A549 (cell line): ENCODE measurements around the gene USH1G. TPM values are rescaled to one million over a fixed set of nuclear protein-coding genes. Genes with fewer than 3 reads are reported as not detected.
A peak's percentile ranks its signal among the peaks of the same experiment; 100 is the strongest.

Source experiments
- ATAC-seq, 2 experiments: fragments of 200-7000 bp in 1 of 2; fragments of >200 bp in 1 of 2; cut with Nextera tagmentation in 1 of 2; cut with Tn5 transposase in 1 of 2; 3 replicates each; pipeline versions ENCODE4 v1.8.0 to v1.9.1; 2018 to 2020; ENCODE audit warnings: mild to moderate bottlenecking in 1 of 2, moderate library complexity in 1 of 2
- CTCF ChIA-PET: fragments of 300-600 bp; sonication (Branson Sonifier 250); formaldehyde crosslinking; extraction: SDS; loops from one replicate; lab custom pipeline; 2021; ENCODE audit warnings: antibody characterized with exemption, inconsistent platforms; lab: Yijun Ruan, JAX
- POLR2A ChIA-PET: fragments of 350-600 bp; formaldehyde crosslinking; extraction: SDS; loops from one replicate; lab custom pipeline; 2021; ENCODE audit warnings: antibody characterized with exemption, inconsistent platforms; lab: Yijun Ruan, JAX
- DNase-seq, 2 experiments: peaks; one replicate each; pipeline versions ENCODE4 v3.0.0 to v3.0.0-alpha.2; 2011 to 2016; ENCODE audit warnings: low read depth in 1 of 2, low spot score in 1 of 2
- FAIRE-seq: peaks from 2 replicates; lab custom pipeline; 2011; peaks lifted over from hg19 to GRCh38; lab: Jason Lieb, UNC
- H3K27ac ChIP-seq, 2 experiments: fragments of >200 bp; sonication (Bioruptor Twin); formaldehyde crosslinking; 3 replicates each; pipeline ENCODE4 v1.5.1; 2016 to 2017
- H3K4me1 ChIP-seq: fragments of >200 bp; sonication (Bioruptor Twin); formaldehyde crosslinking; 3 replicates; pipeline ENCODE4 v1.6.1; 2016
- H3K4me2 ChIP-seq: fragments of >200 bp; sonication (Bioruptor Twin); formaldehyde crosslinking; 3 replicates; pipeline ENCODE4 v1.6.1; 2016
- H3K4me3 ChIP-seq: fragments of >200 bp; sonication (Bioruptor Twin); formaldehyde crosslinking; 3 replicates; pipeline ENCODE4 v1.5.1; 2016
- H3K9me3 ChIP-seq: fragments of >200 bp; sonication (Bioruptor Twin); formaldehyde crosslinking; 3 replicates; pipeline ENCODE4 v1.6.1; 2016
- BHLHE40 ChIP-seq: IDR thresholded peaks from 2 replicates; pipeline ENCODE4 v1.6.1; 2012; ENCODE audit warnings: low read depth, low read length, inconsistent platforms
- CBX2 ChIP-seq: fragments of 200-600 bp; sonication (generic); IDR thresholded peaks from 2 replicates; pipeline ENCODE4 v1.6.1; 2016; ENCODE audit warnings: low read depth, mild to moderate bottlenecking, borderline replicate concordance
- CBX8 ChIP-seq: fragments of 200-600 bp; sonication (generic); IDR thresholded peaks from 2 replicates; pipeline ENCODE4 v1.6.1; 2016
- CEBPB ChIP-seq, 2 experiments: fragments of >200 bp in 1 of 2; sonication (Bioruptor Twin) in 1 of 2; formaldehyde crosslinking in 1 of 2; IDR thresholded peaks; 2 replicates each; pipeline ENCODE4 v1.6.1; 2012 to 2016
- CTCF ChIP-seq: fragments of >200 bp; sonication (Bioruptor Twin); formaldehyde crosslinking; IDR thresholded peaks from 3 replicates; pipeline ENCODE4 v1.5.1; 2016
- EHF ChIP-seq: fragments of 250-450 bp; sonication (Bioruptor Pico); IDR thresholded peaks from 2 replicates; pipeline ENCODE4 v1.5.0; 2020; ENCODE audit warnings: mild to moderate bottlenecking
- EP300 ChIP-seq, 2 experiments: fragments of >200 bp; sonication (Bioruptor Twin); formaldehyde crosslinking; IDR thresholded peaks; 2 replicates in 1 of 2; 3 replicates in 1 of 2; pipeline ENCODE4 v1.6.1; 2016 to 2017
- ESRRA ChIP-seq: fragments of 150-350 bp; IDR thresholded peaks from 2 replicates; pipeline ENCODE4 v1.6.1; 2014; ENCODE audit warnings: mild to moderate bottlenecking, low read length, borderline replicate concordance
- FOSB ChIP-seq: fragments of 250-450 bp; sonication (Bioruptor Pico); IDR thresholded peaks from 2 replicates; pipeline ENCODE4 v1.5.0; 2020; ENCODE audit warnings: mild to moderate bottlenecking, moderate library complexity
- FOSL2 ChIP-seq, 2 experiments: fragments of 450-650 bp in 1 of 2; fragments of >200 bp in 1 of 2; sonication (Bioruptor Twin) in 1 of 2; formaldehyde crosslinking; IDR thresholded peaks; 2 replicates each; pipeline versions ENCODE4 v1.5.0 to v1.6.1; 2016 to 2020; ENCODE audit warnings: mild to moderate bottlenecking in 1 of 2, moderate library complexity in 1 of 2
- FOXS1 ChIP-seq: fragments of 250-450 bp; sonication (Bioruptor Pico); IDR thresholded peaks from 2 replicates; pipeline ENCODE4 v1.5.0; 2020; ENCODE audit warnings: mild to moderate bottlenecking, moderate library complexity
- GATA3 ChIP-seq: IDR thresholded peaks from 2 replicates; pipeline ENCODE4 v1.6.1; 2012; ENCODE audit warnings: borderline replicate concordance
- JUNB ChIP-seq: fragments of >200 bp; sonication (Bioruptor Twin); formaldehyde crosslinking; IDR thresholded peaks from 2 replicates; pipeline ENCODE4 v1.6.1; 2016
- KDM1A ChIP-seq: fragments of 200-600 bp; sonication (generic); IDR thresholded peaks from 2 replicates; pipeline ENCODE4 v1.6.1; 2016; ENCODE audit warnings: low read depth, mild to moderate bottlenecking
- MAFK ChIP-seq: fragments of 450-650 bp; IDR thresholded peaks from 2 replicates; pipeline ENCODE4 v1.6.1; 2014; ENCODE audit not compliant: partially characterized antibody
- MAX ChIP-seq: IDR thresholded peaks from 2 replicates; pipeline ENCODE4 v1.6.1; 2012
- MYC ChIP-seq: IDR thresholded peaks from 2 replicates; pipeline ENCODE4 v1.6.1; 2012; ENCODE audit warnings: mild to moderate bottlenecking, inconsistent platforms, low read length, improper control_type of control experiment, borderline replicate concordance
- PHF8 ChIP-seq: fragments of 200-600 bp; sonication (generic); IDR thresholded peaks from 2 replicates; pipeline ENCODE4 v1.6.1; 2016; ENCODE audit warnings: low read depth, mild to moderate bottlenecking, antibody characterized with exemption, moderate library complexity, borderline replicate concordance
- REST ChIP-seq: fragments of 200-600 bp; sonication (generic); IDR thresholded peaks from 2 replicates; pipeline ENCODE4 v1.6.1; 2016; ENCODE audit warnings: antibody characterized with exemption, mild to moderate bottlenecking, moderate library complexity
- SMC3 ChIP-seq: fragments of >200 bp; sonication (Bioruptor Twin); formaldehyde crosslinking; IDR thresholded peaks from 3 replicates; pipeline ENCODE4 v1.6.1; 2018; ENCODE audit warnings: inconsistent platforms
- TFCP2L1 ChIP-seq: fragments of 250-450 bp; sonication (Bioruptor Pico); IDR thresholded peaks from 2 replicates; pipeline ENCODE4 v1.5.0; 2021; ENCODE audit warnings: mild to moderate bottlenecking
- TP53 ChIP-seq: fragments of 250-450 bp; sonication (Bioruptor Pico); IDR thresholded peaks from 2 replicates; pipeline ENCODE4 v1.5.0; 2021; ENCODE audit warnings: mild to moderate bottlenecking, moderate library complexity
- ZSCAN20 ChIP-seq: fragments of 250-450 bp; sonication (Bioruptor Pico); IDR thresholded peaks from 2 replicates; pipeline ENCODE4 v1.8.0; 2022; ENCODE audit warnings: mild to moderate bottlenecking, moderate library complexity
- WGBS: methylation state at CpG from one replicate; pipeline ENCODE4 v1.1.6; 2017; ENCODE audit errors: missing lambda C conversion rate; 5-methylcytosine and 5-hydroxymethylcytosine counted together
- polyA plus RNA-seq, 4 experiments: library from polyadenylated mRNA; depleted of rRNA in 3 of 4; stranded (reverse); fragments of >200 nt; fragmentation: RNase III in 1 of 4; extraction: RNeasy Plus Mini Kit Qiagen cat#74134 plus additional on column Dnase treatment in 1 of 4; gene quantifications; 2 replicates in 3 of 4; 3 replicates in 1 of 4; pipeline ENCODE4 v1.2.3, GENCODE V29; 2011 to 2017

The USH1G gene
- polyA plus RNA-seq, 2 of the 4 experiments (the other 2 are of a cell fraction), result 0.09 to 0.12 TPM

- H3K4me3 ChIP-seq, result no peak overlapping the region
- TF ChIP-seq FOSL2 (IDR thresholded peaks at IDR 0.05) (no peak), FOSL2 (CRISPR knock-in tag; IDR thresholded peaks at IDR 0.05) (peak; percentile 78), PHF8 (no peak)
- ChIA-PET POLR2A (interaction anchor here (0.6 to 0.9 kb wide), 2 partner anchors 9 to 71 kb away, joined by 3 read pairs; partner anchors contain the start of genes FDXR and OTOP3), CTCF (interaction anchor here (42.0 to 42.3 kb wide), 2 partner anchors 11 to 13 kb away, joined by 1448 read pairs; partner anchors contain the start of genes HID1, OTOP2, OTOP3 and USH1G)
- H3K9me3 ChIP-seq, result no peaks in the 10 kb centered on the region
- peak; percentile 92 to 93 for ATAC-seq
- WGBS, result 26% methylated on average over 13 of the region's 13 CpGs
- H3K4me2 ChIP-seq, result peak overlapping the region; percentile 54
- H3K4me1 ChIP-seq, result peaks cover 12% of the 10 kb centered on the region
- DNase-seq, result peak; percentile 58 to 90
- FAIRE-seq, result no peak
- peak overlapping the region; percentile 23 to 42; a peak in 2 of 6 replicates for H3K27ac ChIP-seq
Measured at GRCh38 chr17:74943808-74944522, 20.9 kb upstream of the USH1G start.

GRCh38 chr17:74941128-74941725 lies 18.2 kb upstream of the USH1G start:
- DNase-seq (no peak), FAIRE-seq (no peak), ATAC-seq (no peak)
- 74% methylated on average over 21 of the region's 21 CpGs for WGBS
- TF ChIP-seq CEBPB (IDR thresholded peaks at IDR 0.05) (no peak), TFCP2L1 (no peak), CBX2 (no peak), MAFK (no peak), MYC (no peak), SMC3 (no peak), REST (no peak), TP53 (CRISPR knock-in tag) (no peak)
- Histone ChIP-seq H3K4me3 (no peak overlapping the region), H3K9me3 (no peaks in the 10 kb centered on the region), H3K4me1 (peaks cover 12% of the 10 kb centered on the region), H3K4me2 (no peak overlapping the region), H3K27ac (no peak overlapping the region)
- ChIA-PET CTCF (interaction anchor here (42.0 to 42.3 kb wide), 2 partner anchors 8 to 16 kb away, joined by 1448 read pairs; partner anchors contain the start of genes HID1, OTOP2, OTOP3 and USH1G), POLR2A (no interaction called here)

GRCh38 chr17:74939534-74939933 lies 16.5 kb upstream of the USH1G start:
- Histone ChIP-seq H3K9me3 (no peaks in the 10 kb centered on the region), H3K4me3 (no peak overlapping the region), H3K27ac (no peak overlapping the region), H3K4me2 (no peak overlapping the region), H3K4me1 (peaks cover 9% of the 10 kb centered on the region)
- CTCF ChIA-PET, result interaction anchor here (1.5 to 42.3 kb wide), 3 partner anchors 7 to 46 kb away, joined by 4 to 1448 read pairs (median 1448); partner anchors contain the start of genes FADS6, HID1, OTOP2 and OTOP3
- DNase-seq, result no peak
- TF ChIP-seq CTCF (no peak), FOSB (no peak), REST (no peak), SMC3 (no peak), EP300 (IDR thresholded peaks at IDR 0.05) (no peak), CBX8 (no peak), BHLHE40 (no peak), ZSCAN20 (CRISPR knock-in tag) (no peak), ESRRA (no peak), GATA3 (no peak), FOXS1 (no peak), MAX (no peak), KDM1A (no peak), CBX2 (no peak), CEBPB (IDR thresholded peaks at IDR 0.05) (no peak), JUNB (no peak), EHF (no peak)
- FAIRE-seq, result no peak
- 48% methylated on average over 8 of the region's 8 CpGs for WGBS
- POLR2A ChIA-PET, result no interaction called here
- ATAC-seq, result no peak
